HT1080 (cell line): Measurements from ENCODE around the gene ERMARD. TPM values are rescaled to one million over a fixed set of nuclear protein-coding genes. Genes with fewer than 3 reads are reported as not detected.
"Not testable (repeated sequence)": the region's sequence is repeated elsewhere in the genome, so short reads cannot be mapped to it uniquely, and the experiment has no call there.

Source experiments
- DNase-seq: peaks from one replicate; pipeline ENCODE4 v3.0.0-alpha.2; 2015; ENCODE audit warnings: low read depth
- total RNA-seq: library from RNA; depleted of rRNA; stranded (reverse); fragments of >200 nt; shearing (Covaris generic); gene quantifications from 2 replicates; pipeline ENCODE4 v1.2.3, GENCODE V29; 2014

ERMARD gene
- total RNA-seq, 1 experiment from 2014 or later, result 16.6 TPM

DNA sequence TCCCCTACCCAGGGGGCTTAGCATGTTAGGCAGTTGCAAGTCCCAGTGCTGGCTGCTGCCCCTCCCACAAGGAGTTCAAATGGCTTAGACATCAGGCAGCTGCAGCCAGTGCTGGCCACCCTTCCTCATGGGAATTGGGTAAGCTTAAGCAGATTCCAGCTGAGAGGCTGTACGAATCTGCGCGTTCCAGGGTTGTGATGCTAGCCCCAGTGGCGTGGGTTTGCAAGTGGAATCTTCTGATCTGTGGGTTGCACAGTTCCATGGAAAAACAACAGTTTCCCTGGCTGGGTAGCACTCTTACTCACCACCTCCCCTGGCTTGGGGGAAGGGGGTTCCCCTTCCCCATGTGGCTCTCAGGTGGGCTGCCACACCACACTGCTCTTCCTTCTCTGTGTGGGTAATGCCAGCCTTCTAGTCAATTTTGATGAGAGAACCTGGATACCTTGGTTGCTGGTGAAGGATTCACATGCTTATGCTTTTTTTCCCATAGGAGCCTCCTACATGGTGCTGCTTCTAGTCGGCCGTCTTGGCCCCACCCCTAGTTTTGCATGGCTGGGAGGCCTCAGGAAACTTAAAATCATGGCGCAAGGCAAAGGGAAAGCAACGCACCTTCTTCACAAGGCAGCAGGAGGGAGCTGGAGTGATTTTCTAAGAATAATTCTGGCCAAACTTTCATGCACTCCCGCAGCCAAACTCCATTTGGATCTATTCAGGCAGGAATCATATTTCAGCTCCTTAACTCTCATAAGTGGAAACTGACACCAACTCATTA lies 13.0 kb upstream of the ERMARD start:
- no peak for DNase-seq

DNA sequence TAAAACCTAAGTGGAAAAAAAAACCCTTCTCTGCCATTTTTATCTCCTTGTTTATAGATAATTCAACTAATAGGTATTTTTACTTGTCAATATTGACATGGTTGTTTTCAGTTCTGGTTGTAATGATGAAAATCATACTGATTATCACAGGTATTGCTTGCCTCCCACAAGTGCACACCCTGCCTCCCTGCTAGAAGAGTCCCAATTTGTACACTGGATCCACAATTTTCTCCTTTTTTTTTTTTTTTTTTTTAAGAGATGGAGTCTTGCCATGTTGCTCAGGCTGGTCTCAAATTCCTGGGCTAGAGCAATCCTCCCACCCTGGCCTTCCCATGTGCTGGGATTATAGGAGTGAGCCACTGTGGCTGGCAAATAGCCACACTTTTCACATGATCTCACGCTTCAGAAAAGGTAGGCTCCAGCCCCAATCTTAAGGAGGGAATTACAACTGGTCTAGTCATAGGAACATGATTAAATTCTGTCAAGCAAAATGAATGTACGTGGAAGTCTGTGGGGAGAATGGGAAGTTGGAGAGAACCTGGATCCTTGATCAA lies 12.4 kb upstream of the ERMARD start:
- DNase-seq, result no peak

DNA sequence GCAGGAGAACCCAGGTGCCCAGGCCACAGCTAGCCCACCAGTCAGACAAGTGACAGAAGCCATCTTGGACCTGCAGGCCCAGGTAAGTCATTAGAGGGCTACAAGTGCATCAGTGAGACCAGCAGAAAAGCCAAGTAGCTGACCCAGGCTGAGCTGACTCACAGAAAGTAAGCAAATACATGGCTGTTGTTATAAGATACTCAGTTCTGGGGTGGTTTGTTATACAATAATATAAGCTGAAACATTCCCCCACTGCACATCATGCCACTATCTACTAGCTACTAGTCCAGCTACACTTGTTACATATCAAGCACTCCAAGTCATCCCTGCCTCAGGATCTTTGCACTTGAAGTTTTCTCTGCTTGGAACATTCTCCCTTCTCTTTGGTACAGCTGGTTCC lies 10.1 kb upstream of the ERMARD start:
- DNase-seq, result no peak

DNA sequence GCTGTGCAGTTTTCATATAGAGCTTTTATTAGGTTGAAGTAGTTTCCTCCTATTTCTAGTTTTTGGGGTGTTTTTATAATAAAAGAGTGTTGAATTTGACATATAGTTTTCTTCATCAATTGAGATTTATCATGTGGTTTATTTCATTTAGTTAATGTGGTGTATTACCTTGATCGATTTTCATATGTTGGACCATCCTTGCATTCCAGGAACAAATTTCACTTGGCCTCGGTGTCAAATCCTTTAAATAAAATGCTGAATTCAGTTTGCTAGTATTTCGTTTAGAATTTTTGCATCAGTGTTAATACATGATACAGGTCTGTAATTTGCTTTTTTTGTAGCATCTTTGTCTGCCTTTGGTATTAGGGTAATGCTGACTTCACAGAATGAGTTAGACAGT lies 6.0 kb upstream of the ERMARD start:
- DNase-seq, result no peak

DNA sequence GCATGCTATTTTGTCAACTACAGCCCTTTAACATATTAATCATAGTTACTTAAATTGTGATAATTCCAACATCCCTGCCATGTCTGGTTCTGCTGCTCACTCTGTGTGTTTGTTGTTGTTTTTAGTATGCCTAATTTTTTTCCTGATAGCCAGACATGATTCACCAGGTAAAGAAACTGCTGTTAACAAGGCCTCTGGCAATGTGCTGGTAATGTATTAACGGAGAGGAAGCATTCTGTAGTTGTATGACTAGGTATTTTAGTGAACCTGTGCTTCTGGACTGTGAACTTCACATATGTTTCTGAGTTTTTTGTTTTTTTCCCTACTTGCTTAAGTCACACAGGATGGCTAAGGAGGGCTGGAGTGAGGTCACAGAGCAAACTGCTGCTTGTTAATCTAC lies 4.9 kb upstream of the ERMARD start:
- DNase-seq, result no peak

DNA sequence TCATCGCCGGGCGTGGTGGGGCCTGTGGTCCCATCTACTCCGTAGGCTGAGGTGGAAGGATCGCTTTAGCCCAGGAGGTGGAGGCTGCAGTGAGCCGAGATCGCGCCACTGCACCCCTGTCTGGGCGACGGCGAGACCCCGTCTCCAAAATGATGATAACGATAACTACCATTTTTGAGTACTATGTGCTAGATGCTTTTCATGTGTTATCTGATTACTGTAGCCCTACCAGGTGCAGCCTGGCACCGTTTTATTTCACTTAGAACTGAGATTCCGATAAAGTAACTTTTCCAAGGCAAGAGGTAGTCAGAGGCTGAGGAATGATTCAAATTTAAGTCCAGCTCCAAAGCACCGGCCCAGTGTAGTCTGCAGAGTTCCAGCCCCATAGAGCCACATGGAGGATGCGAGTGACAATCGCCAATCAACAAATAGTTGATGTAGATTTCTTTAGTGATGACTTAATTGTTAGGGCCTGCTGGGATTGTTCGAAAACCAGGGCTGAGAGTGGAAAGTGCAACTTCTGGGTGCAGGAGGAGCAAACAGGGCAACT lies 727 bp downstream of the ERMARD start:
- DNase-seq, result peak; percentile 5

DNA sequence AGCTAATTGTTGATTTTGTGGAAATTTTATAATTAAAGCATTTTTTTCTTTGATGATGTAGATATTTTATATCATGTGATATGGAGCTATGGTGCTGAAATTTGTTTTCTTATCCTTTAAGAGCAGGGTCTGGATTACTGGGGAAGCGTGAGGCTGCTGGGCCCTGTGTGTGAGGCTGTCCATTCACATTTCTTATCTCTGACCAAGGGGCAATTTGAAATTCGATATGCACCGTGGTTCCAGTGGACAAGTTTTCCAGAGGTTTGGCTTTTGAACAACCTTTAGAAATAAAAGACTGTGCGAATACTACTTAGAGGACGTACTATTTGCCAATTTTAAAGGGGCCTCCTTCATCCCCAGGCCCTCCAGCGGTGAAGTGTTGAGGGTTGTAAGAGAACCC lies 3.7 kb downstream of the ERMARD start:
- DNase-seq, result no peak

DNA sequence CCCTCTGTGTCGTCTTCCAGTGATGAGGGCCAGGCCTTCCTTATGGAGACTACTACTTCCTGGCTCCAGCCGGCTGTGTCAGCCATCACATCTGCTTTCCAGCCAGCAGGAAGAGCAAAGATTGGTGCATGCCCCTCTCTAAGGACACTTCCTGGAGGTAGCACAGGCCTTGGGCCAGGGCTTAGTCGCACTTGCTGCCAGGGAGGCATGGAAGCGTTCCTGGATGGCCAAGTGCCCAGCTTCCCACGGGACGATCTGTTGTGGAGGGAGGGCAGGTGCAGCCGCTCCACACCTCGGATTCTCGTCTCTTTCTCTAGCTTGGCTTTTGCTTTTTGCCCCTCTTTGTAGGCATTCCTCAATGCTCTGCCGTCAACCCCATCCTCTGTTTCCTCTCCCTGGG lies 11.9 kb downstream of the ERMARD start:
- DNase-seq, result no peak

DNA sequence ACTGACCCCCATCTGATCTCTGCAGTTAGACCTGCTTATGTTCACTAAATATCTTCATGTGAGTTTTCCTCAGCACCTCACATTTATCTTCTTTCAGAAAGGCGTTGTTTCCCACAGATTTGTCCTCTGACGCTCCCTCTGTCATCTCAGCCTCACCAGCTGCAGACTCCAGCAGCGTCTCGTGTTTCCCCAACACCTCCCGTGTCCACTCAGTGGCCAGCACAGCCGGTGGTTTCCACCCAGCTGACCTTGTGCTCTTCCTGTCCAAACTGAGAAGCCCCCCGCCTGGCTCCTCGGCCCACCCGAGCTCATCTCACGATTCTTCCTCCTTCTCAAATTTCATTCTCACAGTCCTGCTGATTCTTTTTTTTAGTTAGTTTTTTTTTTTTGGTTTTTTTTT lies 12.5 kb downstream of the ERMARD start:
- DNase-seq, result no peak

DNA sequence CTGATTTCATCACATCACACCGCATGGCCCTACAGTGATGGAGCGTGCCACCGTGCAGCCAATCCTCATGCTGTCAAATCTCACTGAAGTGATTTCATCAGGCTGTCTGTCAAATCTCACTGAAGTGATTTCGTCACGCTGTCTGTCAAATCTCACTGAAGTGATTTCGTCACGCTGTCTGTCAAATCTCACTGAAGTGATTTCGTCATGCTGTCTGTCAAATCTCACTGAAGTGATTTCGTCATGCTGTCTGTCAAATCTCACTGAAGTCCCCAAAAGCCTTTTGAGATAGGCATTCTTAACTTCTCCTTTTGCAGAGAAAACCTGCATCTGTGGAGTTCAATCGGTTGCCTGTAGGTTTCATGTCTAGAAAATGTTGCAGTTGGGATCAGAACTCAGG lies 14.4 kb downstream of the ERMARD start:
- not testable (repeated sequence) for DNase-seq

DNA sequence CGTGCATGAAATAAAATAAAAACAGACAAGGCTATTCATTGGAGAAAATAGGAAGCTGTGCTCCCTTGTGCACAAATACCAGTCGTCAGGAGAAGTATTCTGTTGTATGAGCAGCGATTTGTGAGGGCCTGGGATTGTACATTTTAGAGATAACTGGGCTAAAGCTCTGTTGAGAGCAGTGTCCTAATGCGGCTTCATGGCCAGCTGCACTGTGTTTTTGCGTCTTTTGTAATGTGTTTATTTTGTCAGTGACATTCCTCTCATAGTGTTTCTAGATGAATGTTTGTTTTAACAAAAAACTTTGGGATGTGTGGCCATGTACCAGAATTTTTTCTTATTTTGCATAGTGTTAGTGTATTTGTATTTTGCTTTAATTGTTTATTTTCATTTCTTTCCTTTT lies 14.8 kb downstream of the ERMARD start:
- DNase-seq, result no peak

DNA sequence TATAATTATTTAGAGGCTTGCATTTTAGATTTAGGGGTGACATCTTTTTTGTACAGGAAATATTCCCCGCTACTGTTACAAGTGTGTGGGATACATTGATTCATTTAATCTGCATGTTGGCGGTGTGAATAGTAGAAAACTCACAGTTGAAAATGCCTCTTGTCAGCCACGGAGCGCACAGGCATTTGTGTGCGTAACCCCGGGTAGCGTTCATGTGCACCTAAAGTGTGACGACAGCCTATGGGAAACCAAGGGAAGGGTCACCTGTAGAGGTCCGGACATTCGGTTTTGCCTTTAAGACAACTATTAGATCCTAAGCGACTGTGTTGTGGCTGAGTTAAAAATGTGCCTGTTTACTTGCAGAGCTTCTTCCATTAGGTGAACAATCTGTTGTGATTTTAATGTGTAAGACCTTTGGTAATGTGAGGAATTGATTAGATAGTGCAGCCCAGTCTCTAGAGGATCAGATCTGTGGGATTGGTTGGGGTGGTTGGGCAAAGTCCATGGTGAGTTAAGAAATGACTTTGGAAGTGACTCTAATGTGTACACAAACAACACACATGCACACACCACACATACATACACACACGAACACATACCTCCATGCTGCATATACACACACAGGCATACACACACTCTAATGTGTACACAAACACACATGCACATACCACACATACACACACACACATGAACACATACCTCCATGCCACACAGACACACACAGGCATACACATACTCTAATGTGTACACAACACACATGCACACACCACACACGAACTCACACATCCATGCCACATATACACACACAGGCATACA lies 15.7 kb downstream of the ERMARD start:
- DNase-seq, result no peak

DNA sequence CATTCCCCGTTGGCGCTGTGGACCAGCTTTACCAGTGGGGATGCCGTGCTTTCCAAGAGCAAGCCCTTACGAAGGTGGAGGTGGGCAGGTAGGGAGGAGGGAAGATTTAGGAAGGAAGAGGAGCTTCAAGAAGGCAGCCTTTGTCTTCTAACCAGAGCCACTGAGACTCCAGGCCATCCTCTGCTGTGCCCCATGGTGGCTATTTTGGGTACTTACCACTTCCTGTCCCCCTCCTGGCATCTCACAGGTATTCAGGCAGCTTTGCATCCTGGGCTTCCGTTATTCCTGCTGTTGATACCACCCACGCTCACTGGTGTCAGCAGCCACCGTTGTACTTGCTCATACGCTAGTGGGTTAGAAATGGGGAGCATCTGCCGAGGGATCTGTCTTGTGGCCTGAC lies 22.9 kb downstream of the ERMARD start:
- DNase-seq, result no peak

DNA sequence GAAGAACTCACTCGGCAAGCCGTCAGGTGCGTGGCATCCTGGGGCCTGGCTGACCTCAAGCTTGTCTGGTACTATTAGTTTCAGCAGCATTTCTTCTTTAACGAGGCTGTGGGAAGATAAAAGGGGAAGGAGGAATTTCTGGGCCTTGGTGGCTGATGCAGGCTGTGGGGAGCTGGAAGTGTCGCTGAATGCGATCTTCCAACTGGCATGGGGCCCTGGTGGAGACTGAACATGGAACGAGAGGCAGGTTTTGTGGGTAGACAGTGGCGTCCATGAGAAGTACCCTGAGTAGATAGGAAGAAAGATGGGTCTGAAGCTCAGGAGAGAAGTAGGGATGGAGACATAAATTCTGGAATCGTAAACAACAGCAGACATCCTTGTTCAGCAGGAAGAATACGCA lies 23.9 kb downstream of the ERMARD start:
- no peak for DNase-seq

DNA sequence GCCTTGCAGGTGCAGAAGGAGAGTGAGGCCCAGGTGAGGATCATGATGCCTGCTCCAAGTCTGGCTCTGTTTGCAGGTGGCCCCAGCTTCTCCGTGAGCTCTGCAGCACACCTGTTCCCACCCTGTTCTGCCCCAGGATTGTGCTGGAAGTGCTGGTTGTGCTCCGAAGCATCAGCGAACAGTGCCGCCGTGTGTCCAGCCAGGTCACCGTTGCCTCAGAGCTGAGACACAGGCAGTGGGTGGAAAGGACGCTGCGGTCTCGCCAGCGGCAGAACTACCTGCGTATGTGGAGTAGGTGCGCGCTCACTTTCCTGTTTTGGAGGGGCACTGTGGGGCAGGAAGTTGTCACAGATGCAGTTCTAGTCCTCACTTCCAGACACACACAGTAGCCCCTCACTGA lies 25.0 kb downstream of the ERMARD start:
- no peak for DNase-seq

DNA sequence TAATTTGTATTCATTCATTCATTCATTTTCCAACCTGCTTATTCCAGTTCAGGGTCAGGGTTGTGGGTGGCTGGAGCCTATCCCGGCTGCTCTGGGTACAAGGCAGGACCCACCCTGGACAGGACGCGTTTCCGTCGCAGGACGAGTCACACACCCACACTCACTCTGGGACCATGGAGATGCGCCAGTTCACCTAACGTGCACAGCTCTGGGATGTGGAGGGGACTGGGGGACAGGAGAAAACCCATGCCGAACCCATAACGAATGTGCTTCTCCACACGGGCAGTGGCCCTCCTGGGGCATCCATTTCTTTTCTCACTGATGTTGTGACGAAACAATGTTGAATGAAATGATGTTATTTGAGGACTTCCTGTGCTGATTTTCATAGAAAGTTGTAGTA lies 26.5 kb downstream of the ERMARD start:
- no peak for DNase-seq

DNA sequence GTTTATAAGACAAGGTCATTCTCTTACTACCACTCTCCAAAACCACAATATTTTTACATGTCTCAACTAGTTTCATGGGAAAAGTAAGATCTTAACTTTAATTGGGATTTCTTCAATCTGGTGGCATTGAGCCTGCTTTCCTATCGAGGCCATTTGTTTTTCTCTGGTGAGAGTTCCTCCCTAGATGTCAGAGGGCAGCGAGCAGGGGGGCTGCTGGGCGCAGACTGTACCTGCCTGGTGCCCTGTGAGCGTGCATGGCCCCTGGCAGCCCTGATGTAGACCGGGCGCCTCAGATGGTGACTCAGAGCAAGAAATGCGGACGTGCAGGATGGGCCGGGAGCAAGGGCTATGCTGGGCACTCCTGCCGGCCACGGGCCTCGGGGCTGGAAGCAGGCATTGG lies 27.2 kb downstream of the ERMARD start:
- no peak for DNase-seq

DNA sequence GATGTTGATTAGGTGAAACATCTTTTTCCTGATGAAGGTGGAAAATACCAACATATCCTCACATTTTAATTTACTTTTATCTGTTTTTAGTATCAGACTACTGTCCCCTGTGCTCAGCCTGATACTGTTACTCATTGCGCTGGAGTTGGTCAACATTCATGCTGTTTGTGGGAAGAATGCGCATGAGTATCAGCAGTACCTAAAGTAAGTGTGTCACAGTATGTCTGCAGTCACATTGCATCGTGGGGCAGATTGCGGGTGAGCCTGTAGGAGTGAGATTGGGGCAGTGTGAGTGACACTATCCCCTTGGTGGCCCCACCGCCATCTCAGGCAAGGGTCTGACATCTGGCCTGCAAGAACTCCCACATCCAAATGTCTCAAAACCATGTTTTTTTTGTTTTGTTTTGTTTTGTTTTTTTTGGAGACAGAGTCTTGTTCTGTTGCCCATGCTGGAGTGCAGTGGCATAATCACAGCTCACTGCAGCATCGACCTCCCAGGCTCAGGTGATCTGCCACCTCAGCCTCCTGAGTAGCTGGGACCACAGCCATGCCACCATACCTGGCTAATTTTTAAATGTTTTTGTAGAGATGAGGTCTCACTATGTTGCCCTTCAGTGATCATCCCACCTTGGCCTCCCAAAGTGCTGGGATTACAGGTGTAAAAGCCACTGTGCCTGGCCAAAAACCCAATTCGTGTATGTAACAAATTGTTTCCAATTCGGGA lies 27.8 kb downstream of the ERMARD start:
- no peak for DNase-seq

DNA sequence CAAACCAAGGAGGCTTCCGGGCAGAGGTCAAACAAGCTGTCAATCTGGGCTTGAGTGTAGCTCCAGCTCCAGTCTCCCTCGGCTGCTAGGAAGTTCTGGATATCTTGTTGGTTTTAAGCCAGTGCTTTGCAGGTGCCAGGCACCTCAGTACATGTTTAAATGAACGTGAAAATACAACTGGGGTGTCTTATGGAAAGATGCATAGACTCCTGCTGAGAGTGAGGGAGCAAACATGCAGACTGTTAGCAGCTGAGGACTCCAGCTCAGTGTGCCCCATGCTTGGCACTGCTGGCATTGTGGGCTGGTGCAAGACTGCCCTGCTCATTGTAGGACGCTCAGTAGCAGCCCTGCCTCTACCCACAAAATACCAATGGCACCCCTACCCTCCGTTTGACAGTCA lies 28.5 kb downstream of the ERMARD start:
- no peak for DNase-seq

DNA sequence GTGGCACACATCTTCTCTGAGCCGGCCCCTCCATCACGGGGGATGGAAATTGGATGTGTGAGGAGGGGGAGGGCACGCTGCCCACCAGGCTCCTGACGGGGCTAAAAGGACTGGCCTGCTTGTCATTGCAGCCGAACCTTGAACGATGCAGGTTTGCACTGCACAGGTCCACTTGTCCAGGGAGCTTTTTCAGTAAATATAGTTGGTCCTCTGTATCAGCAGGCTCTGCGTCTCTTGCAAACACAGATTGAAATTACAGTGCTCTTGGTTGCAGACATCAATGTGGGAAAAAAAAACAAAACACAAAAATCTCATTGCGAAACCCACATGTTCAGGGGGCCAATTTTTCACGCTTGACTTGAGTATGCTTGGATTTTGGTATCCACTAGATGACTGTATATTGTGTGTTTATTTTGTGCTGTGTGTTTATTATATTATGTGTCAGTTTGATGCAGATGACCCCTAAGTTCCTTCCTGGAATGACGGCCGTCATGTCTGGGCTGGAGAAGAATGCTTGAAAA lies 29.2 kb downstream of the ERMARD start:
- DNase-seq, result no peak

DNA sequence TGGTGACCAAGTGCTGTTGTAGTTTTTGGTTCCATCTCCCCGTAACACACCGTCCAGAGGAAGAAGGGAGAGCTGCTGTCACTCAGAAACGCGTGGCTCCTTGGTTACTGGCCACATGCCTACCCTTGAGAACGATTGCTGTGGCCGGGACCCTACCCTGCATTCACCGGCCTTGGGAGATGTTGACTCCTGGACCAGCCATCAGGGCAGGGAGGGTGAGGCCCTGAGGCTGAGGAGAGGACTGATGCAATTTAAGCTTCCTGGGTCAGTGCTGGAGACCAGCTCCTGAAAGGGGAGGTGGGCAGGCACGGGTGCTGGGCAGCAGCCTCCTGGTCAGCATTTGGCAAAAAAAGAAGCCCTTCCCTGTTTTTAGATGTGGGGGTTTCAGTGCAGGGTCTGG lies 31.5 kb downstream of the ERMARD start:
- no peak for DNase-seq
